Ishikawa (cell line): Measurements from ENCODE around the gene ABCF2.
A peak's percentile ranks its signal among the peaks of the same experiment; 100 is the strongest.

Source experiments
- CEBPB ChIP-seq: IDR thresholded peaks from 2 replicates; pipeline ENCODE4 v1.6.1; 2012
- CREB1 ChIP-seq: IDR thresholded peaks from 2 replicates; pipeline ENCODE4 v1.6.1; 2012; ENCODE audit warnings: low read depth
- EGR1 ChIP-seq: IDR thresholded peaks from 2 replicates; pipeline ENCODE4 v1.6.1; 2012
- EP300 ChIP-seq: IDR thresholded peaks from 2 replicates; pipeline ENCODE4 v1.6.1; 2012; ENCODE audit warnings: borderline replicate concordance
- FOXM1 ChIP-seq: IDR thresholded peaks from 2 replicates; pipeline ENCODE4 v1.6.1; 2012; ENCODE audit warnings: low read depth, borderline replicate concordance
- MAX ChIP-seq: IDR thresholded peaks from 2 replicates; pipeline ENCODE4 v1.6.1; 2012
- NFIC ChIP-seq: IDR thresholded peaks from 2 replicates; pipeline ENCODE4 v1.6.1; 2012
- RAD21 ChIP-seq: IDR thresholded peaks from 2 replicates; pipeline ENCODE4 v1.6.1; 2012; ENCODE audit warnings: low read depth
- REST ChIP-seq: IDR thresholded peaks from 2 replicates; pipeline ENCODE4 v1.6.1; 2012; ENCODE audit warnings: low read depth, mild to moderate bottlenecking
- TAF1 ChIP-seq: IDR thresholded peaks from 2 replicates; pipeline ENCODE4 v1.6.1; 2012; ENCODE audit warnings: low read depth, mild to moderate bottlenecking
- TCF12 ChIP-seq: IDR thresholded peaks from 2 replicates; pipeline ENCODE4 v1.6.1; 2012; ENCODE audit warnings: low read depth
- TEAD4 ChIP-seq: IDR thresholded peaks from 2 replicates; pipeline ENCODE4 v1.6.1; 2012
- USF1 ChIP-seq: IDR thresholded peaks from 2 replicates; pipeline ENCODE4 v1.6.1; 2012
- YY1 ChIP-seq: IDR thresholded peaks from 2 replicates; pipeline ENCODE4 v1.6.1; 2012; ENCODE audit warnings: low read depth
- ZBTB7A ChIP-seq: IDR thresholded peaks from 2 replicates; pipeline ENCODE4 v1.6.1; 2012; ENCODE audit warnings: low read depth

ABCF2 gene

GRCh38 chr7:151273651-151274390, 46.8 kb upstream of the ABCF2 start:
- TF ChIP-seq FOXM1 (no peak), TCF12 (no peak), EGR1 (no peak), CREB1 (no peak), EP300 (no peak), USF1 (no peak), TEAD4 (no peak), RAD21 (no peak), REST (no peak), NFIC (no peak)

GRCh38 chr7:151272877-151273276, 45.9 kb upstream of the ABCF2 start:
- no peak for TF ChIP-seq CEBPB
- no peak for TF ChIP-seq EGR1
- no peak for TF ChIP-seq USF1
- TF ChIP-seq TEAD4: no peak

GRCh38 chr7:151272405-151272804, 45.4 kb upstream of the ABCF2 start:
- TF ChIP-seq EP300: no peak
- TF ChIP-seq CREB1: no peak
- no peak for TF ChIP-seq RAD21
- TF ChIP-seq TAF1: no peak
- TF ChIP-seq USF1: no peak
- TF ChIP-seq EGR1: no peak
- TF ChIP-seq CEBPB: no peak
- no peak for TF ChIP-seq MAX
- TF ChIP-seq TCF12: no peak
- TF ChIP-seq FOXM1: no peak

- TF ChIP-seq TEAD4 (no peak), USF1 (peak; percentile 60), YY1 (no peak), CEBPB (peak; percentile 85)
Observed at GRCh38 chr7:151271699-151272355, 44.8 kb upstream of the ABCF2 start.

GRCh38 chr7:151269511-151269910, 42.5 kb upstream of the ABCF2 start:
- TF ChIP-seq YY1: no peak
- TF ChIP-seq CREB1: no peak
- TF ChIP-seq REST: no peak
- no peak for TF ChIP-seq TAF1

GRCh38 chr7:151265351-151265931, 38.4 kb upstream of the ABCF2 start:
- TF ChIP-seq TCF12 (no peak), REST (no peak), RAD21 (no peak), YY1 (no peak), EGR1 (no peak), TEAD4 (no peak), EP300 (no peak), NFIC (no peak), CEBPB (no peak), ZBTB7A (no peak), FOXM1 (no peak), USF1 (no peak), MAX (no peak), TAF1 (no peak), CREB1 (no peak)
